Measurements from ENCODE around the gene IL2RA.
"Not testable (repeated sequence)": the region's sequence is repeated elsewhere in the genome, so short reads cannot be mapped to it uniquely, and the experiment has no call there.

Gene IL2RA

DNA sequence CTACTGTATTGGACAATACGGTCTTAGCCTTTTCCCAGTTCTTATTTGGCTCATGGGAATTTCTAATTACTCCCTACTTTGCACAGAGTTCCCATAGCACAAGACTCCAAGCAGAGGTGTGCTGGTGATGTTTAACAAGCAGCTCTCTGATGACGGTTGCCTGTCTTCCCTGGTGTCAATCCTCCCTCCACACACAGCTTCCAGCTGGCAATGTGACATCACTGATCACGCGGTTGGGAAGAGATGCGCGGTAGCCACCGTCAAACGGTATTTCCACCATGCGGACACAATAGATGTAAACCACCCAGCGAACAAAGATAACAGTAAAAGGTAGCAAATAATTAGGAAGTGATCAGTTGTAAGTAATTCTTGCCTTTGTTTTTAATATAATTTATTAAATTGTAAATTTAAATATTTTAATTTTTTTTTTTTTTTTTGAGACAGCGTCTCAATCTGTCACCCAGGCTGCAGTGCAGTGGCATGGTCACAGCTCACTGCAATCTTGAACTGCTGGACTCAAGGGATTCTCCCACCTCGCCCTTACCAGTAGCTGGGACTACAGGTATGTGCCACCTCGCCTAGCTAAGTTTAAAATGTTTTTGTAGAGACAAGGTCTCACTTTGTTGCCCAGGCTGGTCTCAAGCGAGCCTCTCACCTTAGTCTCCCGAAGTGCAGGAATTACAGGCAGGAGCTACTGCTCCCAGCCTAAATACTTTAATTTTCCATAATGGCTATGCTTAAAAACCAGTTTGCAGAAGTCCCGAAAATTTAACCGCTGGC, 48.6 kb downstream of the IL2RA start:
- DNase-seq (ENCODE audit: low read depth, low spot score) = no peak

DNA sequence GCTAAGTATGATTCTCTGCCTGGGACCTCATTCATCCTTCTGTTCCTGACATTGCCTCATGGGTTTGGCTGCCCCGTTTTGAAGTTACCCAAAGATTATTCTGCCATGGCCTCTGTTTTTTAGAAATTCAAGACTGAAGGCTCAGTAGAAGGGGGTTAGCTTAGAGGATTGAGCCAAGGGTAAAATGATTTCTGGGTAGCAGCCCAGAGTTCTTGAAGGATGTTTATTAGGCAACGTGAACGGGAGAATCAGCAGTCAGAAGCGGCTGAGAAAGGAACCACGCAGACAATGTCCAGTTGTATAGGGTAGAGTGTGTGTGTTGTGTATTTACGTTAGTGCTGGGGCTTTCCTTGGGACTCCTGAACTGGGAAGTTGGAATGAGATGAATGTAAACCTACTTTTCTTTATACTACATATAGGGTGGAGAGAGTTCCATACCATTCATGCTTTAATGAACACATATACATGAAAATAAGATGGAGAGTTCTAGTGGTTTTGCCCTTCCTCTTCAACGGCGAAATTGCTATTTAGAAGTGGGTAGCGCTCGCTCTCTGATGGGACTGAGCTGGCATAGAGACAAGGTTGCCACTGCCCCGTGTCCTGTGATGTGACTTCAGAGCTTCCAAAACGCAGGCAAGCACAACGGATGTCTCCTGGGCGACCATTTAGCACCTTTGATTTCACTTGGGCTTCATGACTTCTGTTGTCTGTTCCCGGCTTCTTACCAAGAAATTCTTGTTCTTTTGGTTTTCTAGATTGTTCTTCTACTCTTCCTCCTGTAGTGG, 49.9 kb downstream of the IL2RA start:
- no peak for DNase-seq (ENCODE audit: low read depth, low spot score)

DNA sequence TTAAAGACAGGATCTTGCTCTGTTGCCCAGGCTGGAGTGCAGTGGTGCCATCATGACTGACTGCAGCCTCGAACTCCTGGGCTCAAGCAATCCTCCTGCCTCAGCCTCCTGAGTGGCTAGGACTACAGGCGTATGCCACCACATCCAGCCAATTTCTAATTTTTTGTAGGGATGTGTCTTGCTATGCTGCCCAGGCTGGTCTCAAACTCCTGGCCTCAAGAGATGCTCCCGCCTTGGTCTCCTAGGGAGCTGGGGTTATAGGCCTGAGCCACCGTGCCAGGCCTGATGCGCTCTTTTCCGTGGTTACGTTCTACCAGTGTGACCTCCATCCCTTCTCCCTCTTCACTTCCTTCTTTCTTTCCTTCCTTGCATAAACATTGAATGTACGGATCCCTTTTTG, 50.6 kb downstream of the IL2RA start:
- DNase-seq (ENCODE audit: low read depth, low spot score) = no peak

GRCh38 chr10:6010569-6010968, 51.6 kb downstream of the IL2RA start:
- no peak for DNase-seq (ENCODE audit: low read depth, low spot score)

- DNase-seq (ENCODE audit: low read depth, low spot score) = no peak
These were observed 52.2 kb downstream of the IL2RA start for GRCh38 chr10:6009961-6010360.

DNA sequence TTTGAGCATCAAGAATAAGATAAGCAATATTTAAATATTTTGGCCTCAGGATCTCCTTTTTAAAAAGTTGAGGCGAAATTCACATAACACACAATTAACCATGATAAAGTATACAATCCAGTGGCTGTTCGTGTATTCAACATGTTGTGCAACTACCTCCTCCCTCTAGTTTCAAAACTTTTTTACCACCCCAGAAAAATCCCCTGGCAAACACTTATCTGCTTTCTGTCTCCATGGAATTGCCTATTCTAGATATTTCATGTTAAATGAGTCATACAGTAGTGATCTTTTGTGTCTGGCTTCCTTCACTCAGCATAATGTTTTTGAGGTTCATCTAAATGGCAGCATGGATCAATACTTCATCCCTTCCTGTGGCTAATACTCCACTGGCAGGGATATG, 53.0 kb downstream of the IL2RA start:
- DNase-seq (ENCODE audit: low read depth, low spot score) = no peak

DNA sequence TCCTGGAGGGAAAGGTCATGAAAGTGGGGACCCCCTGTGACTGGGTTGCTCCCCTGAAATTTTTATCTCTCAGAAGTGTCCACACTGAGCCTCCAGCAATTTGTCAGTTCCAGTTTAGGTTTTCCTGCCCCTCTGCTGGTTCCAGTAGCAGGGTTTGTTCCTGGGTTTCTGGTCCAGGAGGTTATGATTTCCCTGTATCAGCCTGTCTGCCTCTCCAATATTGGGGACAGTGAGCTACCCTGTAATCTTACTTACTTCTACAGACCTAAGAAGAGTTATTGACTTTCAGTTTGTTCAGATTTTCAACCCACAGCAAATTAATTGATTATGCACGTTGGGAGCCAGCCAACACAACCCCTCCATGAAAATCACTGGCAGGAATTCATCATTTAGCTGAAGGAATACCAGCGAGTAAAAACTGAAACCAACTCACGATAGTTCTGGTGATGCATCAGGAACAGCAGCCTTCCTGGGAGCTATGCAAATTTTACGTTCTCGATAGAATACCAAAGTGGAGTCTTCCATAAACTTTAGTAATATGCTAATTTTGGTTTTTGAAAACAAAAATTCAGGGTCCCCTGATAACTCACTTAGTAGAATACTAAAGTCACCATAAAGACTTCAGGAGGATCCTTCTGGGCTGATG, 53.5 kb downstream of the IL2RA start:
- DNase-seq (ENCODE audit: low read depth, low spot score) = no peak

DNA sequence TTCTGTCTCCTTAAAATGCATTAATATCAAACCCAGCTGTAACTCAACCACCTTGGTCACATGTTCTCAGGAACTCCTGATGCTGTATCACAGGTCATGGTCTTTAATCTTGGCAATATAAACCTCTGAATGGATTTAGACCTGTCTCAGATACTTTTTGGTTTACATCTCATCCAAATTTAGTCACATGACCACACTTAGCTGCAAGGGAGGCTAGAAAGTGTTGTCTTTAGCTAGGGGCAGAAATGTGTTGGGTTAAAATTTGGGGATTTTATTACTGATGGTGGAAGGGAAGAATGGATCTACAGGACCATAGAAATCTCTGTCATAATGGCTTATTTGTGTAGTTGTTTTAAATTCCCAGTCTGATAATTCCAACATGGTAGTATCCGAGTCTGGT, 55.2 kb downstream of the IL2RA start:
- DNase-seq (ENCODE audit: low read depth, low spot score) = no peak

DNA sequence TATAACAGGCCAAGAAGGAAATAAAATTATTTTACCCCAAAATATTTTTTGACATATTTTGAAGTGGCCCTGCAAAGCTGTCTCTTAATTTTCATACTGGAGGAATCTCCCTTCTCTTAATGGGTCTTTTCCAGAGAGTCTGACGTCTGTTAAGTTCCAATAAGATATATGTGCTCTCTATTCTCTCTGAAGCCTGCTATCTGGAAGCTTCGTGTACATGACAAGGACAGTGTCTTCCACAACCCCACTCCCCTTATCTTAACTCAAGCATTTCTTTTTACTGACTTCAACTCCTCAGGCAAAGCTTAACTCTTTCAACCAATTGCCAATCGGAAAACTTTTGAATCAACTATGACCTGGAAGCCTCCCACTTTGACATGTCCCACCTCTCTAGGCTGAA, 55.6 kb downstream of the IL2RA start:
- DNase-seq (ENCODE audit: low read depth, low spot score) = no peak

DNA sequence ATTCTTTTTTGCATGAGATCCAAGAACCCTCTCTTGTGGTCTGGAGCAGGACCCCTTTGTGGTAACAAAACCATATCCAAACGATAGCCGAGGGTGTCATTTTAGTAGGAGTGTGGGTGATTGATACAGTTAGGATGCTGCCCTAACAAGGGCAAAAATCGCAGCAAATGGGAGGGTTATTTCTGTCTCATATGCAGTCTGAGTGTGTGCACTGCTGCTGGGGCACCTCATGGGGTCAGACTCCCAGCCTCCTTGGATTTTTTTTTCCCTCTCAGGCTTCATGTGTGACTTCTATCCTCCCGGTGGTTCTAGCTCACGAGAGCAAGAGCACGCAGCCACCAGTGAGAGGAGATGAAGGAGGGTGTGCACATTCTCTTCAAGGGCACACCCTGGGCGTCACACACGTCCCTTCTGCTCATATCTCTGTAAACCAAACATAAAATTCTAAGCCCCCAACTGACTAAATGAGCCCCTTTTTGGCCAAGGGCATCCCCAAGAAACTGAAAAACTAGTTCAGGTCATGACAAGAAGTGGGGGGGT, 56.2 kb downstream of the IL2RA start:
- DNase-seq (ENCODE audit: low read depth, low spot score) = no peak

GRCh38 chr10:6005161-6005804, 56.9 kb downstream of the IL2RA start:
- not testable (repeated sequence) for DNase-seq (ENCODE audit: low read depth, low spot score)

DNA sequence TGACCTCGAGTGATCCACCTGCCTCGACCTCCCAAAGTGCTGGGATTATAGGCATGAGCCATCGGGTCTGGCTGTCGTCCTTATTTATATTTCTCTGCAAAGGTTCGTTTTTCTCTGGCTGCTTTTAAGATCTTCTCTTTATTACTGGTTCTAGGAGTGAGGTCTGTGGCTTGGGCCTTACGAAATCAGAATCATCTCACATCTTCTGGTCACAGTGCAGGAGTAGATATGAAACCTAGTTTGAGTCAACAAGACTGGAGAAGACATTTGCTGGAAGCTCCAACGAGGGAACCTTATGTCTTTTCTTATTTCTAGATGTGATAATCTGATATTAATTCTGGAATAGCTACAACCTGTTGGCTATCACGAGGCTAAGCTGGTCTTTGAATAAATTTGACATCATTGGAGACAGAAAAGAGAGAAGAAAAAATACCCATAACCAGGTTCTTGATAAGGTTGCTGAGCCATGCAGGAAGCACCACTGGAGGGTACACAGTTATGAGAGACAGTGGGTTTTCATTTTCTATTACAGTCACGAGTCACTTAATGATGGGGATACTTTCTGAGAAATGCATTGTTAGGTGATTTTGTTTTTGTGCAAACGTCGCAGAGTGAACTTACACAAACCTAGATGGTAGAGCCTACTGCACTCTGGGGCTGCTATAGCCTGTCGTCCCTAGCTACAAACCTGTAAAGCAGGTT, 59.2 kb downstream of the IL2RA start:
- no peak for DNase-seq (ENCODE audit: low read depth, low spot score)

DNA sequence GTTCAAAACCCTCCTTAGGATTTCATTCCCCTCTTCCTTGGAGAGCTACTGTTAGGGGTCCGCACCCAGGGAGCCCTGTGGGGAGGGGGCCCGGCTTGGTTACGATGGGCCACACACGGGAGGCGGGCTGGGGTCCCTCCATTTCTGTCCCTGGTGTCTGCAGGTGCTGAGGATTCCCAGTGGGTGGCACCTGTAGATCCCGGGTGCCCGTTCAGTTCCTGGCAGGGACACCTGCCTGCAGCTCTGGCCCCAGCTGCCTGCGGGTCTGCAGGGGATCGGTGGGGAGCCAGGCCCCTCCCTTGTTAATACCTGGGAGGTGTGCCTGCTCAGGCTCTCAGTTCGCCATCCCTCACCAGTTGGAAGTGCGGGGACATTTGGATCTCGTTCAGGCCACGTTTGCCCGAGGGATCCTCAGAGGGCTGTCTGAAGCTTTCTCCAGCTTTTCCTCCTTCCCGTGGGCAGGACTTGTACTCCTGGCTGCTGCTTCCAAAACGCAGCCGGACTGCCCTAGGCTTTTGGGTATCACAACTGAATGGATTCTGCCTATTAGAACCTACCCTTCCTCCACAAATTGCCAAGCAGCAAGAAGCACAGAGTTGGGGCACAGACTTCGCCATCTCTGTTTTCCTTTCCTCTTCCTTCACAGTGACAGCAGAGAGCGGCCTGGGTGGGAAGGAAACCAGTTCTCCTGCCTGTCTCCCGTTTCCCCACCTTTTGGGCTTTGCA, 62.6 kb downstream of the IL2RA start:
- DNase-seq (ENCODE audit: low read depth, low spot score) = no peak

DNA sequence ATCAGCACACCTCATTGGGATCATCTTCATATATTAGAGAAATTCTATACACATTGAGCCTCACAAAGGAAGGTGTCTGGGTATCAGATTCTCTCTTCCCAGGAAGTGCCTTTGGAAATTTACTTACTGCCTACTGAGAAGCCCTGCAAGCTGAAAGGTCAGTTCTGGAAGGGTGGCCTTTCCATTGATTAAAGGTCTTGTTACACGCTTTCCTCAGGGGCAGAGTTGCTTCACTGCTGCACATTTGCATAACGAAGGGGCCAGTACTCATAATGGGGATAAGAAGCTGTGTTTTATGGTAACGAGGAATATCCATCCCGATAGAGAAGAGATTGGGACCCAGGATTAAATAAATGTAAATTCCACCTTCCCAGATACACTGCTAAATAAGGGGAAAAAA, 65.5 kb downstream of the IL2RA start:
- DNase-seq (ENCODE audit: low read depth, low spot score) = no peak

DNA sequence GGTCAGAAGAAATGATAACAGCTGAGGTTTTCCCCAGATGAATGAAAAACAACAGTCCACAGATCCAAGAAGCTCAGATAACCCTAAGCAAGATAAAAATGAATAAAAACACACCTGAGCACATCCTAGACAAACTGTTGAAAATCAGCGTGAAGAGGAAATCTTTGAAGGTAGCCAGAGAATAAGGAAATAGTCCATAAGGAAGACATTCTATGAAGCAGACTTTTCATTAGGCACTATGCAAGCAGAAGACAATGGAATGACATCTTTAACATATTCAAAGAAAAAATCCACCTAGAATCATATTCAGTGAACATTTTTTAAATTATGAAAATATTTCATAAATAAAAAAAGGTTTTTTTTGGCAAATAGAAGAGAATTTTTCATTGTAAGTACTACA, 69.8 kb downstream of the IL2RA start:
- no peak for DNase-seq (ENCODE audit: low read depth, low spot score)

DNA sequence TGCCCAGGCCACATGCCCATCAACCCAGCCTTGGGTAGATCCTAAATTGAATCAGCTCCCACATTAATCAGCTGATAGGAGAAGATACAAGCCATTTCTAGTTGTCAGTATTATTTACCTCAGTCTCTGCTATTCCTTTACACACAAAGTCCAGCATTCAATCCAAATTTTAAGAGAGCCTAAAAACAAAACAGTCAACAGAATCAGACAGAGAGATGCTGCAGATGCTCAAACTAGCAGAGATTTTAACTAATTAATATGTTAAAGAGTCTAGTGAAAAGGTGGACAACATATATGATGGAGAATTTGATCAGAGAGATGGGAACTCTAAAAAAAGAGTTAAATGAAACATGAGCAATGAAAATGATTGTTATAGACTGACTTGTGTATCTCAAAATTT, 70.5 kb downstream of the IL2RA start:
- DNase-seq (ENCODE audit: low read depth, low spot score) = no peak

DNA sequence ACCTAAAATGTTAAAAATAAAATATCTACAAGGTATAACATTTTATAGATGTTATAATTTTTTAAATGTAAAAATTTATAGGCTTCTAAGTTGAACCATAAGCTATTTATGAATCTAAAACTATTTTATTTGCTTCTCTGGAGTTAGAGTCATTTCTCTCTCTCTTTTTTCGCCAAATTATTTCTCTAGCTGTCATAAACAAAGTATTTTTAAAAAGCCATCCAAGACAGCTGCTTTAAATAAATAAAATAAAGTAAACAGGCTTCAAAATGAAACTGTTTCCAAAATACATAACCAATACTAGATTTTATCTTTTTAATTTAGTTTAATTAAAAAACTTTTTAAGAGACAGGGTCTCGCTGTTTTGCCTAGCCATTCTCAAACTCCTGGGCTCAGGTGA, 72.4 kb downstream of the IL2RA start:
- no peak for DNase-seq (ENCODE audit: low read depth, low spot score)

DNA sequence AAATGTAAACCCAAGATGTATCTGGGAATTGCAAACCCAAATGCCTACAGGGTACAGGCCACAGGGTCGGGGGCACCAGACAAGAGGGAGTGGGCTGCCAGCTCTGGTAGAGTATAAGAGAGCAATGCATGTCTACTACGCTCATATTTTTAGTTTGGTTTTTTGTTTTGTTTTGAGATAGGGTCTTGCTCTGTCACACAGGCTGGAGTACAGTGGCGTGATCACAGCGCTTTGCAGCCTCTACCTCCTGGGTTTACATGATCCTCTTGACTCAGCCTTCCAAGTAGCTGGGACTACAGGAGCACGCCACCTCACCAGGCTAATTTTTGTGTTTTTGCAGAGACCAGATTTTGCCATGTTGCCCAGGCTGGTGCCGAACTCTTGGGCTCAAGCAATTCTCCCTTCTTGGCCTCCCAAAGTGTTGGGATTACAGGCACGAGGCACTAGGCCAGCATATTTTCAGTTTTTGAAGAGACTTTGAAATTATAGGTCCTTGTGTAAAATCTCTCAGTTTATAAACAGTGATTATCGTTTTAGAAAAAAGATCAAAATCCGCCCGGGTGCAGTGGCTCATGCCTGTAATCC, 73.7 kb downstream of the IL2RA start:
- DNase-seq (ENCODE audit: low read depth, low spot score) = no peak

DNA sequence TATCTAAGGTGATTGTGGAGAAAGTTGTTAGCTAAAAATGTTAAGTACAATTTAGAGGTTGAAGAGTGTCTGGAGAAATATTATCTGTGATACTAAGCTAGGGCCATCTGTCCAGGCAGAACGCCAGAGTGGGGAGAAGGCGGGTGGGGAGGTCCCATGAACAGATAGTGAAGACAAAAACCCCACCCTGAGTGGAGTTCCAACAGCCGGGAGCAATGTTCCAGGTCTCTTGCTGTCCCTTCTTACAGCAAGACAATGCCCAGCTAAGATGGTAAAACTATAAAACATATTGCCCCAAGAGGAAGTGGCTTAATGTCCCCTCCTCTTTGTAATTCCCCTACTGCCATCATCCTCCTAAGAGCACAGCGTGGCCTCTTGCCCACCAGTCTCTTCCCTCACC, 74.4 kb downstream of the IL2RA start:
- no peak for DNase-seq (ENCODE audit: low read depth, low spot score)

- no peak for DNase-seq (ENCODE audit: low read depth, low spot score)
These were observed 77.1 kb downstream of the IL2RA start for GRCh38 chr10:5985029-5985428.
